Peyer's patch (tissue), 4 donors: Measurements from ENCODE around the gene BBS9. TPM values are rescaled to one million over a fixed set of nuclear protein-coding genes. Genes with fewer than 3 reads are reported as not detected.
"Not testable (repeated sequence)": the region's sequence is repeated elsewhere in the genome, so short reads cannot be mapped to it uniquely, and the experiment has no call there.

Experiments
- DNase-seq, 3 donors: peaks; one replicate each; pipeline ENCODE4 v3.0.0-alpha.2; 2017 to 2019
- H3K27ac ChIP-seq, 4 donors: fragments of 200-600 bp; sonication (generic); one replicate each; pipeline ENCODE4 v1.5.1; 2016 to 2019
- H3K27me3 ChIP-seq, 2 donors: fragments of 200-600 bp; sonication (generic); one replicate each; pipeline ENCODE4 v1.5.1; 2019
- H3K36me3 ChIP-seq, 3 donors: fragments of 200-600 bp; sonication (generic); one replicate each; pipeline ENCODE4 v1.5.1; 2016 to 2019
- H3K4me1 ChIP-seq, 4 donors: fragments of 200-600 bp; sonication (generic); one replicate each; pipeline ENCODE4 v1.5.1; 2016 to 2019
- H3K4me3 ChIP-seq, 4 donors: fragments of 200-600 bp; sonication (generic); 1 replicate in 3 of 4; 2 replicates in 1 of 4; pipeline ENCODE4 v1.5.1; 2016 to 2019; ENCODE audit warnings: mild to moderate bottlenecking in 1 of 4
- H3K9me3 ChIP-seq, 4 donors: fragments of 200-600 bp; sonication (generic); one replicate each; pipeline ENCODE4 v1.5.1; 2016 to 2019; ENCODE audit warnings: mild to moderate bottlenecking in 1 of 4
- POLR2A ChIP-seq, 2 donors: fragments of 450-650 bp; IDR thresholded peaks; one replicate each; pipeline ENCODE4 v1.5.1; 2017; ENCODE audit warnings: antibody characterized with exemption in 2 of 2, mild to moderate bottlenecking in 2 of 2, moderate library complexity in 2 of 2
- total RNA-seq, 4 donors: library from RNA; depleted of rRNA; stranded (reverse); fragments of >200 nt; gene quantifications; one replicate each; pipeline ENCODE4 v1.1.0, GENCODE V29; 2016
- TF ChIP-seq, protein P1 (sequence below), 6 experiments: fragments of 450-650 bp in 4 of 6; fragments of 200-600 bp in 2 of 6; sonication (generic) in 1 of 6; IDR thresholded peaks; one replicate each; pipeline ENCODE4 v1.5.1; 2017 to 2019; ENCODE audit warnings: antibody characterized with exemption in 6 of 6, mild to moderate bottlenecking in 3 of 6, moderate library complexity in 1 of 6

BBS9 gene
- total RNA-seq, 4 donors from 2014 or later: 10.9 to 51.2 (median 19.4) TPM

DNA sequence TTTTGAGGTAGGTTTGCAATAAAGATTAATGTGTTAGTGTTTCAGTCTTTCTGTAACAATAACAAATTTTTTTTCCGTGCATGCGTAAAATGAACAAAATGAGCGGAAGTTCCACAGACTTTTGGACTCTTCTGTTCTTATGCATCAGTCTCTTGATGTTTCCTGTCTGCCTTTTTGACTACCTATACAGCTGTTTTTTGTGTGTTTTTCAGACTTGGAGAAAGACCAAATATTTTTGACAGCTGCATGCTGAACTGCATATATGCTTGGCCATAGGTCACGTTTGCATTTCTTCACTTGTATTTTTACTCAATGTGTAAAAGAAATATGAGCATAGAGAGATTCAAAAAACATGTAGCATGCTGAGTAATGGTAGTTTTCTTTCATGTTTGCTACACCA lies 119.3 kb downstream of the BBS9 start:
- Histone ChIP-seq H3K27ac (no peak overlapping the region), H3K4me3 (no peak overlapping the region), H3K9me3 (no peaks in the 10 kb centered on the region), H3K36me3 (no peaks in the 10 kb centered on the region), H3K4me1 (no peaks in the 10 kb centered on the region), H3K27me3 (no peaks in the 10 kb centered on the region)
- DNase-seq: no peak
- no peak for TF ChIP-seq POLR2A (IDR thresholded peaks at IDR 0.05)
- TF ChIP-seq, protein P1, sequence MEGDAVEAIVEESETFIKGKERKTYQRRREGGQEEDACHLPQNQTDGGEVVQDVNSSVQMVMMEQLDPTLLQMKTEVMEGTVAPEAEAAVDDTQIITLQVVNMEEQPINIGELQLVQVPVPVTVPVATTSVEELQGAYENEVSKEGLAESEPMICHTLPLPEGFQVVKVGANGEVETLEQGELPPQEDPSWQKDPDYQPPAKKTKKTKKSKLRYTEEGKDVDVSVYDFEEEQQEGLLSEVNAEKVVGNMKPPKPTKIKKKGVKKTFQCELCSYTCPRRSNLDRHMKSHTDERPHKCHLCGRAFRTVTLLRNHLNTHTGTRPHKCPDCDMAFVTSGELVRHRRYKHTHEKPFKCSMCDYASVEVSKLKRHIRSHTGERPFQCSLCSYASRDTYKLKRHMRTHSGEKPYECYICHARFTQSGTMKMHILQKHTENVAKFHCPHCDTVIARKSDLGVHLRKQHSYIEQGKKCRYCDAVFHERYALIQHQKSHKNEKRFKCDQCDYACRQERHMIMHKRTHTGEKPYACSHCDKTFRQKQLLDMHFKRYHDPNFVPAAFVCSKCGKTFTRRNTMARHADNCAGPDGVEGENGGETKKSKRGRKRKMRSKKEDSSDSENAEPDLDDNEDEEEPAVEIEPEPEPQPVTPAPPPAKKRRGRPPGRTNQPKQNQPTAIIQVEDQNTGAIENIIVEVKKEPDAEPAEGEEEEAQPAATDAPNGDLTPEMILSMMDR (IDR thresholded peaks at IDR 0.05): no peak

DNA sequence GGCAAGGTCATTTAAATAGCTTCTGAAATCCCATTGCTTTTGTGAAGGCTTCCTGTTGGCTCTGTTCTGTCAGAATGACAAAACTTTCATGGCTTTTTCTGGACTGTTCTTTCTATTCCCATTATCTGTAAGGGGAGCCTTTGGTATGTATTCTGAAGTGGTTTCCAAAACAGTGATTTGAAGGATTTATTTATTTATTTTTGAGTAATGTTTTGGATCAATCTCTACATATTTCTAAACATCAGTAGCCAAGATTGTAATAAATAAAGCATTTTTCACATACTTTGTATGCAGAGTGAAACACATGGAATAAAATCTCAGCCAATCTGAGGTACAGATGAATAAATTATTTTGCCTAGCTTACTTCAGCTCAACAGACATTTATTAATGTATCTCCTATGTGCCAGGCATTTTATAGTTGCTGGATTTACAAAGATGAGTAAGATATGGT lies 121.1 kb downstream of the BBS9 start:
- Histone ChIP-seq H3K27me3 (no peaks in the 10 kb centered on the region), H3K9me3 (no peaks in the 10 kb centered on the region), H3K36me3 (no peaks in the 10 kb centered on the region), H3K27ac (no peak overlapping the region), H3K4me1 (no peaks in the 10 kb centered on the region), H3K4me3 (no peak overlapping the region)
- no peak for DNase-seq
- TF ChIP-seq POLR2A (IDR thresholded peaks at IDR 0.05): no peak
- TF ChIP-seq, protein P1 (IDR thresholded peaks at IDR 0.05): no peak

DNA sequence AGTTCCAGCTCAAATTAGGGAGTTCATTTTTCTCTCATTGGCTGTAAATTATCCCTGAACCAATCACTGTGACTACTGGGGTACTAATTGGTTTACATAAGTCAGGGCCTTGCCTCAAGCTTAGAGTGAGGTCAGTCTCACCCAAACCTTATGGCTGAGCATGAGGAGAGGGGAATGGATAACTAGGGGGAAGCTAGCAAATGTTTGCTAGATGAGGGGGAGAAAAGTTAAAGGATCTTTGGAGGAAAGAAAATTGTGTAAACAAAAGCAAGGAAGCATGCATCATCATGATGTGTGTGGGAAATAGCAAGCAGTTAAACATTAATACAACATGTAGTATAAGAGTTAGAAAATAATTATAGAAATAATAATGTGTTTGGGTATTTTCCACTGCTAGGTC lies 121.9 kb downstream of the BBS9 start:
- Histone ChIP-seq H3K4me3 (no peak overlapping the region), H3K27ac (no peak overlapping the region), H3K36me3 (no peaks in the 10 kb centered on the region), H3K4me1 (no peaks in the 10 kb centered on the region), H3K9me3 (no peaks in the 10 kb centered on the region), H3K27me3 (no peaks in the 10 kb centered on the region)
- DNase-seq: no peak
- TF ChIP-seq POLR2A (IDR thresholded peaks at IDR 0.05): no peak
- TF ChIP-seq, protein P1 (IDR thresholded peaks at IDR 0.05): no peak

DNA sequence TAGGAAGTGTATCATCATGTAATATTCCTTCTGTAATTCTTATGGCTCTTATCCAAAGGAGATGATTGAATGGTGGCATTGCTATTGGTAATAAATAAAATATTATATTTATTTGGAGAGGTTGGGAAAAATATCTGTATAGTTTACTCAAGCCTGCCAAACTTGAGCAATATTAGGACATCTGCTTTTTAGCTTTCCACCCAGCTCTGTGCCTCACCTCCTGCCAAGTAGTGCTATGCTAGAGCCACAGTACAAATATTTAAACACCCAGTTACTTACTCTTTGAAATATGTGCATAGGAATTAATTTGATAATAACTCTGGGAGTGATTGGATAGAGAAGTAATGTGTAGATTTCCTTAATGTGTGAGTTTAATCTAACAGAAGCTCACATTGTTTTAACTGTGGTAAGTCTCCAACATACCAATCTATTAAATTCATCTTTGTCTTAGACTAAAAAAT lies 129.2 kb downstream of the BBS9 start:
- no peak overlapping the region for H3K4me3 ChIP-seq
- no peaks in the 10 kb centered on the region for H3K36me3 ChIP-seq
- H3K9me3 ChIP-seq: no peaks in the 10 kb centered on the region
- DNase-seq: no peak
- no peaks in the 10 kb centered on the region for H3K27me3 ChIP-seq
- H3K27ac ChIP-seq: no peak overlapping the region
- TF ChIP-seq, protein P1 (IDR thresholded peaks at IDR 0.05): no peak
- no peak for TF ChIP-seq POLR2A (IDR thresholded peaks at IDR 0.05)
- no peaks in the 10 kb centered on the region for H3K4me1 ChIP-seq

DNA sequence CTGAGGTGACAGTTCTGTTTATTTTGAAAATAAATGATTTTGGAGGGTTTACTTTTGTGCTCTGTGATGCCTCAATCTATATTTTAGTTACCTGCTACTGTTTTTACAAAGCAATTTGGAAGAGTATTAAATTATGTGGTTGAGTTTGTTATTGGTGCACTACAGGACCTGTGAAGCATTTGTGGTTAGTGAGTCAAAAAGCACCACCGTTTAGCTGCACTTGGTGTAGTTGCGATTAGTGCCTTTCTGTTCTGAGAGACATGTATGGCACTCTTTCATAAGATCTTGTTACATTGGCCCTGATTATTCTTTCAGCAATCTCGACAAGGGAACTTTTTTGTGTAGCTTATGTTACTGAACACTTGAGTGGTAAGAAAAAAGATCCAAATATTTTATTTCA lies 132.2 kb downstream of the BBS9 start:
- no peak for DNase-seq
- H3K27ac ChIP-seq: no peak overlapping the region
- H3K9me3 ChIP-seq: no peaks in the 10 kb centered on the region
- H3K27me3 ChIP-seq: no peaks in the 10 kb centered on the region
- no peak for TF ChIP-seq POLR2A (IDR thresholded peaks at IDR 0.05)
- TF ChIP-seq, protein P1 (IDR thresholded peaks at IDR 0.05): no peak
- no peak overlapping the region for H3K4me3 ChIP-seq
- no peaks in the 10 kb centered on the region for H3K36me3 ChIP-seq
- no peaks in the 10 kb centered on the region for H3K4me1 ChIP-seq

DNA sequence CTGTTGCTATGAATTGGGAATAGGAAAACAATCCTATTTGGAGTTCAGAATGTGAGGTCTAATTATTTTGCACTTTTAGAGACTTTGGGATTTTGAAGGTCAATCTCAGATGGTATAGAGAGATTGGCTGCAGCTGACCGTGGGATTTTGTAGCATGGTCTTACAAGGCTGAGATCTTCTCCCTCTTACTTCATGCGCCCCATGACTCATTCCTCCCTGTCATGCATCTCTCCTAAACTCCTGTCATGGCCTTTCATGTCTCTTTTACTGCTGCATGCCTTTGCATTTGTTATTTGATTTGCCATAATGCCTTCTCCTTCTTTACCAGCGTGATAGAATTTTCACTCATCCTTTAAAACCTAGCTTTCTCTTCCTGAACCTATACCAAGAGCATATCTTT lies 133.1 kb downstream of the BBS9 start:
- Histone ChIP-seq H3K9me3 (no peaks in the 10 kb centered on the region), H3K36me3 (no peaks in the 10 kb centered on the region), H3K4me3 (no peak overlapping the region), H3K27ac (no peak overlapping the region), H3K27me3 (no peaks in the 10 kb centered on the region), H3K4me1 (no peaks in the 10 kb centered on the region)
- DNase-seq: no peak
- TF ChIP-seq, protein P1 (IDR thresholded peaks at IDR 0.05): no peak
- no peak for TF ChIP-seq POLR2A (IDR thresholded peaks at IDR 0.05)

DNA sequence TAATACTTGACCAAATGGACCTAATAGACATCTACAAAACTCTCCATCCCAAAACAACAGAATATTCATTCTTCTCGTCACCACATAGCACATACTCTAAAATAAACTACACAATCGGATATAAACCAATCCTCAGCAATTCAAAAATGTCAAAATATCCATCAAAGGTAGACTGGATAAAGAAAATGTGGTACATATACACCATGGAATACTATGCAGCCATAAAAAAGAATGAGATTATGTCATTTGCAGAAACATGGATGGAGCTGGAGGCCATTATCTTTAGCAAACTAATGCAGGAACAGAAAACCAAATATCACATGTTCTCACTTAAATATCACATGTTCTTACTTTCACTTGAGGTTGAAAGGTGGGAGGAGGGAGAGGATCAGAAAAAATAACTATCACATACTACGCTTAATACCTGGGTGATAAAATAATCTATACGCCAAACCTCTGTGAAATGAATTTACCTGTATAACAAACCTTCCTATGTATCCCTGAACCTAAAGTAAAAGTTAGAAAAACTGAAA lies 142.5 kb downstream of the BBS9 start:
- not testable (repeated sequence) for H3K9me3 ChIP-seq, H3K27me3 ChIP-seq, H3K36me3 ChIP-seq, H3K27ac ChIP-seq, DNase-seq, H3K4me3 ChIP-seq, H3K4me1 ChIP-seq
